ENCODE measurements around the gene LARGE1.

Gene LARGE1

DNA sequence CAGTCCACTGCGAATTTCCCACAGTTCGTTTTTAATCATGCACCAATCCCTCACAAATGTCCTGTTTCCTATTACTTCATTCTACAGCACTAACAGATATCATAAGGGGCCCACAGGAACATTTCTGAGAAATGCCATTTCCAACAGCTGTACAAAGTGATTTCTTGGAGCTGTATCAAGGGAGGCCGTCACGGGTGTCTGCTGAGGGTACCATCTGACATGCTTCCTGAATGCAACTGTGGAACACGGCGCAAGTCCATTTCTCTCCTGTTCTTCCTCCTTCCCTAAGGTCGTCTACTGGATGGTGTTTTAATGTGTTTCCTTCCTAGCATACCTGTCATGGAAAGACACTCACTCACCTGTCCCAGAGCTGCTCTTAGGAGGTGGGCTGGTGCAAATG lies 320.7 kb downstream of the LARGE1 start:
- TF ChIP-seq EZH2phosphoT487 (IDR thresholded peaks at IDR 0.05; ENCODE audit: borderline replicate concordance): no peak
- no peaks in the 10 kb centered on the region for H3K27me3 ChIP-seq (ENCODE audit: insufficient read depth, low read length, poor library complexity, severe bottlenecking)
- H3K9me2 ChIP-seq (replicated peaks; ENCODE audit: low read depth, low read length): no peaks in the 10 kb centered on the region
- no peaks in the 10 kb centered on the region for H3K4me1 ChIP-seq (ENCODE audit: insufficient read depth, low read length, poor library complexity, severe bottlenecking)
- H3K4me3 ChIP-seq (ENCODE audit: low read length, poor library complexity, severe bottlenecking): no peak overlapping the region
- no peaks in the 10 kb centered on the region for H3K79me2 ChIP-seq (ENCODE audit: insufficient read depth, low read length)
- H4K20me1 ChIP-seq (ENCODE audit: insufficient read depth, low read length, poor library complexity, severe bottlenecking): no peaks in the 10 kb centered on the region
- no peak overlapping the region for H3K9ac ChIP-seq (ENCODE audit: low read depth, low read length, poor library complexity, severe bottlenecking)
- no peak overlapping the region for H2AFZ ChIP-seq (ENCODE audit: low read length)
- peaks cover 11% of the 10 kb centered on the region; the same call in 1 of the 2 replicates for H3K9me3 ChIP-seq (ENCODE audit: insufficient read depth, low read depth, low read length)
- no peak overlapping the region for H3K4me2 ChIP-seq (ENCODE audit: low read depth, low read length, poor library complexity, severe bottlenecking)
- H3K36me3 ChIP-seq (ENCODE audit: insufficient read depth, low read length): no peaks in the 10 kb centered on the region
- no peaks in the 10 kb centered on the region for H3F3A ChIP-seq (ENCODE audit: low read depth)

DNA sequence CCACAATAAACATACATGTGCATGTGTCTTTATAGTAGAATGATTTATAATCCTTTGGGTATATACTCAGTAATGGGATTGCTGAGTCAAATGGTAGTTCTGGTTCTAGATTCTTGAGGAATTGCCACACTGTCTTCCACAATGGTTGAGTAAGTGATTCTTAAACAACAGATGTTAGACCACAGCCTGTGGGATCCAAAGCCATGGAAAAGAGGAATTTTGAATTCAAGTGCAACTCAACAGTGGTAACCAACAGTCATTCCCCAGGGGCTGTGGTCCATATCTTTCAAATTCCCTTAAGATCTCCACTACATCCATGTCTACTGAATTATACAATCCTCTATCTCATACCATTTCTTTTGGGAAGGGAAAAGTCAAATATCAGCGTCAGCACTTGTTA lies 321.5 kb downstream of the LARGE1 start:
- no peaks in the 10 kb centered on the region for H3K36me3 ChIP-seq (ENCODE audit: insufficient read depth, low read length)
- no peaks in the 10 kb centered on the region for H3K9me2 ChIP-seq (replicated peaks; ENCODE audit: low read depth, low read length)
- no peaks in the 10 kb centered on the region for H3F3A ChIP-seq (ENCODE audit: low read depth)
- H4K20me1 ChIP-seq (ENCODE audit: insufficient read depth, low read length, poor library complexity, severe bottlenecking): no peaks in the 10 kb centered on the region
- peaks cover 12% of the 10 kb centered on the region; the same call in 1 of the 2 replicates for H3K9me3 ChIP-seq (ENCODE audit: insufficient read depth, low read depth, low read length)
- H3K4me2 ChIP-seq (ENCODE audit: low read depth, low read length, poor library complexity, severe bottlenecking): no peak overlapping the region
- no peaks in the 10 kb centered on the region for H3K4me1 ChIP-seq (ENCODE audit: insufficient read depth, low read length, poor library complexity, severe bottlenecking)
- no peaks in the 10 kb centered on the region for H3K79me2 ChIP-seq (ENCODE audit: insufficient read depth, low read length)
- H3K4me3 ChIP-seq (ENCODE audit: low read length, poor library complexity, severe bottlenecking): no peak overlapping the region
- no peak overlapping the region for H2AFZ ChIP-seq (ENCODE audit: low read length)
- no peak overlapping the region for H3K9ac ChIP-seq (ENCODE audit: low read depth, low read length, poor library complexity, severe bottlenecking)
- TF ChIP-seq EZH2phosphoT487 (IDR thresholded peaks at IDR 0.05; ENCODE audit: borderline replicate concordance): no peak
- TF ChIP-seq, protein P1, sequence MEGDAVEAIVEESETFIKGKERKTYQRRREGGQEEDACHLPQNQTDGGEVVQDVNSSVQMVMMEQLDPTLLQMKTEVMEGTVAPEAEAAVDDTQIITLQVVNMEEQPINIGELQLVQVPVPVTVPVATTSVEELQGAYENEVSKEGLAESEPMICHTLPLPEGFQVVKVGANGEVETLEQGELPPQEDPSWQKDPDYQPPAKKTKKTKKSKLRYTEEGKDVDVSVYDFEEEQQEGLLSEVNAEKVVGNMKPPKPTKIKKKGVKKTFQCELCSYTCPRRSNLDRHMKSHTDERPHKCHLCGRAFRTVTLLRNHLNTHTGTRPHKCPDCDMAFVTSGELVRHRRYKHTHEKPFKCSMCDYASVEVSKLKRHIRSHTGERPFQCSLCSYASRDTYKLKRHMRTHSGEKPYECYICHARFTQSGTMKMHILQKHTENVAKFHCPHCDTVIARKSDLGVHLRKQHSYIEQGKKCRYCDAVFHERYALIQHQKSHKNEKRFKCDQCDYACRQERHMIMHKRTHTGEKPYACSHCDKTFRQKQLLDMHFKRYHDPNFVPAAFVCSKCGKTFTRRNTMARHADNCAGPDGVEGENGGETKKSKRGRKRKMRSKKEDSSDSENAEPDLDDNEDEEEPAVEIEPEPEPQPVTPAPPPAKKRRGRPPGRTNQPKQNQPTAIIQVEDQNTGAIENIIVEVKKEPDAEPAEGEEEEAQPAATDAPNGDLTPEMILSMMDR (conservative IDR thresholded peaks at IDR 0.05; ENCODE audit: low read length): no peak
- no peaks in the 10 kb centered on the region for H3K27me3 ChIP-seq (ENCODE audit: insufficient read depth, low read length, poor library complexity, severe bottlenecking)

DNA sequence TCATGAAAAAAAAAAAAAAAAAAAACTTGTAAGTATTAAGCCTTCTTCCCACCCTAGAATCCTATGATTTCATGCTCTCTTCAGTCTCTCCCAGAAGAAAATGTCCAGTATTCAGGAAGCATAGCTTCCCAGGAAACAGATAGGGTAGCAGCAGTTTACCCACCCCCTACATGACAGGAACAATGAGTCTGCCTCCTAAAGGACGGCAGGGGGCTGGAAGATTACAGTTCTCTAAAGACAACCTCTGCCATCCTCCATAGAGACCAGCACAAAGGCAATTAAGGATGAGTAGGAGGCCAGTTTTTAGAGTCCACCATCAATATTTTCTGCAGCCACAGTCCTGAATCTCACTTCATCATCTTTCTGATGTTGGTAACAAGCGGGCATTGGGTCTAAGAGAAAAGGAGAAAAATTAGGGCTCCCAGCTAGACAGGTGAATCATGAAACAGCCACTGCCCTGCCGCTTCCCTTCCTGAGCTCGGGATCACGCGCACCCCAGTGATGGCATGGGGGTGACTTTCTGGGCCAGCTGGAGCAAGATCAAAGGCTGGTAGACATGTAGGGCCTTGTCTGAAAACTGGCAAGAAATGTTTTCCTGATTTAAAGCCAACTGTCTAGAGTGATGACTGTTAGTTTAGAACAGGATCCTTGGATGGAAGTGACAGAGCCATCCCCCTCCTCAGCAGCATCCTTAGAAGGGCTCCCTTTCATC lies 322.8 kb downstream of the LARGE1 start:
- no peak for TF ChIP-seq EZH2phosphoT487 (IDR thresholded peaks at IDR 0.05; ENCODE audit: borderline replicate concordance)
- TF ChIP-seq, protein P1 (conservative IDR thresholded peaks at IDR 0.05; ENCODE audit: low read length): no peak
- H2AFZ ChIP-seq (ENCODE audit: low read length): no peak overlapping the region
- H3K27me3 ChIP-seq (ENCODE audit: insufficient read depth, low read length, poor library complexity, severe bottlenecking): no peaks in the 10 kb centered on the region
- H4K20me1 ChIP-seq (ENCODE audit: insufficient read depth, low read length, poor library complexity, severe bottlenecking): no peaks in the 10 kb centered on the region
- H3K4me1 ChIP-seq (ENCODE audit: insufficient read depth, low read length, poor library complexity, severe bottlenecking): no peaks in the 10 kb centered on the region
- H3K79me2 ChIP-seq (ENCODE audit: insufficient read depth, low read length): no peaks in the 10 kb centered on the region
- no peak overlapping the region for H3K4me2 ChIP-seq (ENCODE audit: low read depth, low read length, poor library complexity, severe bottlenecking)
- no peaks in the 10 kb centered on the region for H3K36me3 ChIP-seq (ENCODE audit: insufficient read depth, low read length)
- no peaks in the 10 kb centered on the region for H3F3A ChIP-seq (ENCODE audit: low read depth)
- H3K9ac ChIP-seq (ENCODE audit: low read depth, low read length, poor library complexity, severe bottlenecking): no peak overlapping the region
- H3K9me2 ChIP-seq (replicated peaks; ENCODE audit: low read depth, low read length): no peaks in the 10 kb centered on the region
- no peak overlapping the region for H3K4me3 ChIP-seq (ENCODE audit: low read length, poor library complexity, severe bottlenecking)
- H3K9me3 ChIP-seq (ENCODE audit: insufficient read depth, low read depth, low read length): peaks cover 14% of the 10 kb centered on the region; the same call in 1 of the 2 replicates

DNA sequence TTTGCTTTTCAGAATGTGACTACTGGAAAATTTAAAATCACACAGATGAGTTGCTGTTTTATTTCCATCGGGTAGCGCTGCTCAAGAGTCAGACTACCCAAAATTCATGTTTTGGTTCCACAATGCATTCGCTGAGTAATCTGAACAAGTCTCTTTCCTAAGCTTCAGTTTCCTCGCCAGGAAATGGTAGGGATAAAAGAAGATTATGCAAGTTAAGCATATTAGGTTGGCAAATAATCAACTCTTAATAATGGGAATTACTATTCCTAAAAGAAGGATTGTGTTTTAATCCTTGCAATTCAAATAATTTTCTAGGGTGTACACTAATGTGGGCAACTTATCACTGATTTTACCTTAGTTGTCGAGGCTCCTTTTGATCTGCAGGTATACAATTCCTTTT lies 326.5 kb downstream of the LARGE1 start:
- peaks cover 5% of the 10 kb centered on the region; the same call in 1 of the 2 replicates for H3K9me3 ChIP-seq (ENCODE audit: insufficient read depth, low read depth, low read length)
- H3K36me3 ChIP-seq (ENCODE audit: insufficient read depth, low read length): no peaks in the 10 kb centered on the region
- no peak overlapping the region for H3K4me3 ChIP-seq (ENCODE audit: low read length, poor library complexity, severe bottlenecking)
- H3K4me2 ChIP-seq (ENCODE audit: low read depth, low read length, poor library complexity, severe bottlenecking): no peak overlapping the region
- H3K9me2 ChIP-seq (replicated peaks; ENCODE audit: low read depth, low read length): no peaks in the 10 kb centered on the region; the same call in 1 of the 2 replicates
- H3K79me2 ChIP-seq (ENCODE audit: insufficient read depth, low read length): no peaks in the 10 kb centered on the region
- no peak overlapping the region for H2AFZ ChIP-seq (ENCODE audit: low read length)
- H3K4me1 ChIP-seq (ENCODE audit: insufficient read depth, low read length, poor library complexity, severe bottlenecking): no peaks in the 10 kb centered on the region
- no peaks in the 10 kb centered on the region for H4K20me1 ChIP-seq (ENCODE audit: insufficient read depth, low read length, poor library complexity, severe bottlenecking)
- no peak overlapping the region for H3K9ac ChIP-seq (ENCODE audit: low read depth, low read length, poor library complexity, severe bottlenecking)
- no peaks in the 10 kb centered on the region for H3K27me3 ChIP-seq (ENCODE audit: insufficient read depth, low read length, poor library complexity, severe bottlenecking)
- H3F3A ChIP-seq (ENCODE audit: low read depth): no peaks in the 10 kb centered on the region
- TF ChIP-seq EZH2phosphoT487 (IDR thresholded peaks at IDR 0.05; ENCODE audit: borderline replicate concordance): no peak
- TF ChIP-seq, protein P1 (conservative IDR thresholded peaks at IDR 0.05; ENCODE audit: low read length): no peak
